NT2/D1 (cell line): ENCODE results near the gene RASGEF1B.

ENCODE experiments used
- SUZ12 ChIP-seq: IDR thresholded peaks from 2 replicates; pipeline ENCODE4 v1.6.1; 2011; ENCODE audit not compliant: insufficient read length, insufficient read depth; ENCODE audit errors: extremely low read depth
- YY1 ChIP-seq: IDR thresholded peaks from 2 replicates; pipeline ENCODE4 v1.6.1; 2011; ENCODE audit not compliant: insufficient read length, insufficient read depth
- ZNF274 ChIP-seq: IDR thresholded peaks from 2 replicates; pipeline ENCODE4 v1.6.1; 2011; ENCODE audit warnings: mild to moderate bottlenecking, low read depth, low read length

- no peak for TF ChIP-seq YY1
- TF ChIP-seq ZNF274 = no peak
- no peak for TF ChIP-seq SUZ12
Measured at GRCh38 chr4:81436941-81437574, 34.6 kb downstream of the RASGEF1B start.
